ENCODE measurements around the gene RAB37. TPM values are rescaled to one million over a fixed set of nuclear protein-coding genes. Genes with fewer than 3 reads are reported as not detected.

RAB37 gene
- total and polyA plus RNA-seq, 9 of the 15 experiments (the other 6 are each of a cell fraction or from before 2014, with no cell fraction given) = 0.03 to 0.27 (median 0.11) TPM; not detected in 4

- no peak for TF ChIP-seq RERE (CRISPR knock-in tag; IDR thresholded peaks at IDR 0.05; ENCODE audit: borderline replicate concordance)
- TF ChIP-seq NRF1 (conservative IDR thresholded peaks at IDR 0.05 in 1 of 2, IDR thresholded peaks at IDR 0.05 in 1 of 2) = peak; percentile 39 to 41; a peak in 2 of 4 replicates
- TF ChIP-seq RNF2 (IDR thresholded peaks at IDR 0.05) = no peak
- no peak for TF ChIP-seq COPS2 (conservative IDR thresholded peaks at IDR 0.05)
- no peak for TF ChIP-seq KAT7 (CRISPR knock-in tag; IDR thresholded peaks at IDR 0.05; ENCODE audit: borderline replicate concordance)
- no peak for TF ChIP-seq CEBPG (CRISPR knock-in tag; IDR thresholded peaks at IDR 0.05)
- no peak for TF ChIP-seq CEBPG (tag; conservative IDR thresholded peaks at IDR 0.05 in 1 of 2, IDR thresholded peaks at IDR 0.05 in 1 of 2)
- TF ChIP-seq HMG20B (CRISPR knock-in tag; IDR thresholded peaks at IDR 0.05) = no peak
- TF ChIP-seq THRAP3 (IDR thresholded peaks at IDR 0.05; ENCODE audit: borderline replicate concordance) = no peak
- peak; percentile 38; the same call in 1 of the 2 replicates for TF ChIP-seq HNRNPL (IDR thresholded peaks at IDR 0.05; ENCODE audit: low read depth, low read length)
- TF ChIP-seq TOE1 (IDR thresholded peaks at IDR 0.05; ENCODE audit: borderline replicate concordance) = no peak; the same call in 1 of the 2 replicates
- TF ChIP-seq TOE1 (CRISPR knock-in tag; IDR thresholded peaks at IDR 0.05; ENCODE audit: borderline replicate concordance, low read depth) = no peak
- TF ChIP-seq TRIM24 (IDR thresholded peaks at IDR 0.05) = no peak
- TF ChIP-seq, protein P1, sequence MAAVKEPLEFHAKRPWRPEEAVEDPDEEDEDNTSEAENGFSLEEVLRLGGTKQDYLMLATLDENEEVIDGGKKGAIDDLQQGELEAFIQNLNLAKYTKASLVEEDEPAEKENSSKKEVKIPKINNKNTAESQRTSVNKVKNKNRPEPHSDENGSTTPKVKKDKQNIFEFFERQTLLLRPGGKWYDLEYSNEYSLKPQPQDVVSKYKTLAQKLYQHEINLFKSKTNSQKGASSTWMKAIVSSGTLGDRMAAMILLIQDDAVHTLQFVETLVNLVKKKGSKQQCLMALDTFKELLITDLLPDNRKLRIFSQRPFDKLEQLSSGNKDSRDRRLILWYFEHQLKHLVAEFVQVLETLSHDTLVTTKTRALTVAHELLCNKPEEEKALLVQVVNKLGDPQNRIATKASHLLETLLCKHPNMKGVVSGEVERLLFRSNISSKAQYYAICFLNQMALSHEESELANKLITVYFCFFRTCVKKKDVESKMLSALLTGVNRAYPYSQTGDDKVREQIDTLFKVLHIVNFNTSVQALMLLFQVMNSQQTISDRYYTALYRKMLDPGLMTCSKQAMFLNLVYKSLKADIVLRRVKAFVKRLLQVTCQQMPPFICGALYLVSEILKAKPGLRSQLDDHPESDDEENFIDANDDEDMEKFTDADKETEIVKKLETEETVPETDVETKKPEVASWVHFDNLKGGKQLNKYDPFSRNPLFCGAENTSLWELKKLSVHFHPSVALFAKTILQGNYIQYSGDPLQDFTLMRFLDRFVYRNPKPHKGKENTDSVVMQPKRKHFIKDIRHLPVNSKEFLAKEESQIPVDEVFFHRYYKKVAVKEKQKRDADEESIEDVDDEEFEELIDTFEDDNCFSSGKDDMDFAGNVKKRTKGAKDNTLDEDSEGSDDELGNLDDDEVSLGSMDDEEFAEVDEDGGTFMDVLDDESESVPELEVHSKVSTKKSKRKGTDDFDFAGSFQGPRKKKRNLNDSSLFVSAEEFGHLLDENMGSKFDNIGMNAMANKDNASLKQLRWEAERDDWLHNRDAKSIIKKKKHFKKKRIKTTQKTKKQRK (IDR thresholded peaks at IDR 0.05; ENCODE audit: borderline replicate concordance, low read depth, low read length) = no peak
- peak; percentile 50; the same call in 1 of the 2 replicates for TF ChIP-seq ELF4 (CRISPR knock-in tag; IDR thresholded peaks at IDR 0.05)
These were observed 11.6 kb downstream of the RAB37 start, which contains the start of gene NHERF1 (continued) for GRCh38 chr17:74748529-74749278.

Measured in K562 (cell line).